ENCODE data around the gene CARM1. TPM values are rescaled to one million over a fixed set of nuclear protein-coding genes. Genes with fewer than 3 reads are reported as not detected.

CARM1 gene
- total and polyA plus RNA-seq, 2 of the 13 experiments (the other 11 are each of a cell fraction or from before 2014, with no cell fraction given) = 27.6 to 55.8 TPM

GRCh38 chr19:10888421-10888866 is 17.1 kb downstream of the CARM1 start:
- Histone ChIP-seq H3K79me2 (ENCODE audit: insufficient read depth, low read length) (peaks cover 27% of the 10 kb centered on the region), H2AFZ (ENCODE audit: low read length) (no peak overlapping the region), H3K27ac (ENCODE audit: extremely low read length, insufficient read depth, low read length) (no peak overlapping the region), H3K4me1 (ENCODE audit: insufficient read depth, low read length) (no peaks in the 10 kb centered on the region), H3K36me3 (replicated peaks in 1 of 2; ENCODE audit: control insufficient read depth in 1 of 2, insufficient read depth in 2 of 2, low read length in 2 of 2) (peaks cover 0 to 5% of the 10 kb centered on the region in 2 experiments; a peak in 3 of 5 replicates), H3K9me3 (ENCODE audit: low read length) (no peaks in the 10 kb centered on the region), H4K20me1 (ENCODE audit: insufficient read depth, low read length) (peaks cover 3% of the 10 kb centered on the region), H3K9ac (ENCODE audit: insufficient read depth, low read depth, low read length) (no peak overlapping the region), H3K4me2 (ENCODE audit: low read depth, low read length) (no peak overlapping the region), H3K27me3 (ENCODE audit: control insufficient read depth in 1 of 2, insufficient read depth in 2 of 2, low read length in 2 of 2) (no peaks in the 10 kb centered on the region), H3K4me3 (replicated peaks in 1 of 3; ENCODE audit: insufficient read depth in 1 of 3, low read depth in 2 of 3, low read length in 3 of 3) (no peak overlapping the region)
- WGBS (ENCODE audit: low lambda C conversion rate) = 96% methylated on average over 5 of the region's 13 CpGs
- CTCF ChIA-PET (ENCODE audit: low intra/inter-chr PET ratio, low total read pairs) = no interaction called here
- no TSS peak for BruUV-seq (replicated peaks)
- ATAC-seq (no peak), DNase-seq (ENCODE audit: low spot score) (no peak), FAIRE-seq (no peak)
- TF ChIP-seq NR0B2 (CRISPR knock-in tag; IDR thresholded peaks at IDR 0.05) = no peak
- TF ChIP-seq THAP9 (CRISPR knock-in tag; IDR thresholded peaks at IDR 0.05; ENCODE audit: borderline replicate concordance) = no peak
- TF ChIP-seq ZMYM3 (CRISPR knock-in tag; IDR thresholded peaks at IDR 0.05) = no peak
- no peak for TF ChIP-seq BRCA1 (CRISPR knock-in tag; IDR thresholded peaks at IDR 0.05)
- no peak for TF ChIP-seq NFE2L1 (CRISPR knock-in tag; IDR thresholded peaks at IDR 0.05; ENCODE audit: borderline replicate concordance)
- TF ChIP-seq HHEX (CRISPR knock-in tag; IDR thresholded peaks at IDR 0.05) = no peak
- no peak for TF ChIP-seq ARID2 (CRISPR knock-in tag; IDR thresholded peaks at IDR 0.05; ENCODE audit: borderline replicate concordance)
- no peak for TF ChIP-seq HMG20B (CRISPR knock-in tag; conservative IDR thresholded peaks at IDR 0.05)
- TF ChIP-seq RAD21 (CRISPR knock-in tag; IDR thresholded peaks at IDR 0.05) = no peak
- TF ChIP-seq ZC3H4 (CRISPR knock-in tag; IDR thresholded peaks at IDR 0.05; ENCODE audit: borderline replicate concordance) = no peak
- no peak for TF ChIP-seq RCOR2 (CRISPR knock-in tag; IDR thresholded peaks at IDR 0.05)
- TF ChIP-seq, protein P1, sequence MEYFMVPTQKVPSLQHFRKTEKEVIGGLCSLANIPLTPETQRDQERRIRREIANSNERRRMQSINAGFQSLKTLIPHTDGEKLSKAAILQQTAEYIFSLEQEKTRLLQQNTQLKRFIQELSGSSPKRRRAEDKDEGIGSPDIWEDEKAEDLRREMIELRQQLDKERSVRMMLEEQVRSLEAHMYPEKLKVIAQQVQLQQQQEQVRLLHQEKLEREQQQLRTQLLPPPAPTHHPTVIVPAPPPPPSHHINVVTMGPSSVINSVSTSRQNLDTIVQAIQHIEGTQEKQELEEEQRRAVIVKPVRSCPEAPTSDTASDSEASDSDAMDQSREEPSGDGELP (IDR thresholded peaks at IDR 0.05; ENCODE audit: borderline replicate concordance, low read depth) = no peak
- POLR2A ChIA-PET = interaction anchor here (0.9 to 1.6 kb wide), 2 partner anchors 9 to 15 kb away, joined by 4 to 5 read pairs; no protein-coding TSS in a partner anchor
- intact Hi-C loops (cut with micrococcal nuclease; ENCODE audit: unreplicated experiment) (no loop called here), in situ Hi-C loops (cut with HindIII; ENCODE audit: extremely low pct_ligation_motif_present, low pct_unique_long_range_greater_than_20kb) (no loop called here)
